ENCODE measurements around the gene ATP8A2. TPM values are rescaled to one million over a fixed set of nuclear protein-coding genes. Genes with fewer than 3 reads are reported as not detected.

Gene ATP8A2
- polyA plus RNA-seq, 3 donors = not detected

DNA sequence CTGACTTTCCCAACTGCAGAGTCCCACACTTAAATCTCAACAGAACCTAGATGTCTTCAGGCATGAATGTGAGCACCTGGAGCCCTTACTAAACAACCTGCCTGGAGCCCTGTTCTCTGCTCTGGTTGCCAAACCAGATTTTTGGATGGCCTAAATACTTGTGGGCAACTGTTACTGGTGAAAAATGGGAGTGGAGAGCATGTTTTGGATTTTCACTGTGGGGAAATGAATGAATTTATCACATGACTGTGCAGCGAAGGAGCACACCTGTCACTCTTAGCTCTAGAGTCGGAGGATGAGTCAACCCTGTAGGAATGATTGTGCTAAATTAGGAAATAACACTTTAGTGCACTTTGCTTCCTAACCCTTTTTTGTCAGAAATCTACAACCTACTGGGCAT, 649.7 kb downstream of the ATP8A2 start:
- no peak for TF ChIP-seq CTCF (IDR thresholded peaks at IDR 0.05)
- Histone ChIP-seq H3K27me3 (ENCODE audit: control insufficient read depth in 2 of 2, insufficient read depth in 2 of 2, low read length in 2 of 2) (no peaks in the 10 kb centered on the region), H3K9ac (ENCODE audit: insufficient read depth, low read length, poor library complexity, severe bottlenecking) (no peak overlapping the region), H3K79me2 (ENCODE audit: insufficient read depth, low read length) (no peaks in the 10 kb centered on the region), H3K4me2 (replicated peaks; ENCODE audit: extremely low read depth, low read length, poor library complexity, severe bottlenecking) (no peak overlapping the region), H3K36me3 (replicated peaks in 1 of 2; ENCODE audit: control insufficient read depth in 1 of 2, insufficient read depth in 2 of 2, low read length in 2 of 2) (no peaks in the 10 kb centered on the region), H3K4me3 (replicated peaks in 1 of 3; ENCODE audit: low read depth in 2 of 3, low read length in 3 of 3) (no peak overlapping the region), H3K9me3 (replicated peaks in 1 of 2; ENCODE audit: control insufficient read depth in 1 of 2, insufficient read depth in 1 of 2, low read length in 2 of 2) (no peaks in the 10 kb centered on the region), H4K20me1 (ENCODE audit: insufficient read depth, low read length) (no peaks in the 10 kb centered on the region), H3K27ac (ENCODE audit: low read depth in 1 of 2, low read length in 2 of 2) (no peak overlapping the region), H3K4me1 (ENCODE audit: control insufficient read depth in 1 of 2, insufficient read depth in 2 of 2, low read length in 2 of 2) (no peaks in the 10 kb centered on the region), H2AFZ (ENCODE audit: insufficient read depth, low read depth, low read length, poor library complexity, severe bottlenecking) (no peak overlapping the region)
- Mint-ChIP-seq H3K9me3 (no peaks in the 10 kb centered on the region), H3K4me3 (no peak overlapping the region), H3K27ac (no peak overlapping the region), H3K4me1 (no peaks in the 10 kb centered on the region), H3K36me3 (no peaks in the 10 kb centered on the region), H3K27me3 (ENCODE audit: low read depth in 3 of 3) (peaks cover 4 to 11% (median 4%) of the 10 kb centered on the region in 3 donors)
- WGBS (ENCODE audit: insufficient coverage) = no CpG with 5 or more reads among the region's 2 CpGs
- intact Hi-C loops (cut with micrococcal nuclease) = no loop called here
- DNase-seq = no peak

DNA sequence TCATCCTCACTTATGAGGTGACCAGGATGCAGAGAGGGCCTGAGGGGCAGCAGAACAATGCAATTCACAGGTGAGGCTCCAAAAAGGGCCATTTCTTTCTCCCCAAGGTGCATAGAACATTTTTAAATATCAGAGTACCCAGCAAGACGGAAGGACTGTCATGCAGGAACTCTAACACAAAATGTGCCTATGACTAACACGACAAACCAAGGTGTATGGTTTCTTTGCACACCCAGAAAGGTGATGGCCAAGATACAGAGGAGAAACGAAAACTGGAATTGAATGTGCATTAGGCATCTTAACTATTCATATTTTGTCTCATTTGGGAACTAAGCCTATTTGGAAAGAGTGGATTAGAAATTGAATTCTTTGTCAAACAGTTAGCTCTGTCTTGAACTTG, 650.2 kb downstream of the ATP8A2 start:
- no peak for DNase-seq
- Histone ChIP-seq H3K4me3 (replicated peaks in 1 of 3; ENCODE audit: low read depth in 2 of 3, low read length in 3 of 3) (no peak overlapping the region), H3K4me1 (ENCODE audit: control insufficient read depth in 1 of 2, insufficient read depth in 2 of 2, low read length in 2 of 2) (no peaks in the 10 kb centered on the region), H3K27ac (ENCODE audit: low read depth in 1 of 2, low read length in 2 of 2) (no peak overlapping the region), H3K9ac (ENCODE audit: insufficient read depth, low read length, poor library complexity, severe bottlenecking) (no peak overlapping the region), H3K36me3 (replicated peaks in 1 of 2; ENCODE audit: control insufficient read depth in 1 of 2, insufficient read depth in 2 of 2, low read length in 2 of 2) (no peaks in the 10 kb centered on the region), H3K79me2 (ENCODE audit: insufficient read depth, low read length) (no peaks in the 10 kb centered on the region), H3K4me2 (replicated peaks; ENCODE audit: extremely low read depth, low read length, poor library complexity, severe bottlenecking) (no peak overlapping the region), H3K27me3 (ENCODE audit: control insufficient read depth in 2 of 2, insufficient read depth in 2 of 2, low read length in 2 of 2) (no peaks in the 10 kb centered on the region), H2AFZ (ENCODE audit: insufficient read depth, low read depth, low read length, poor library complexity, severe bottlenecking) (no peak overlapping the region), H3K9me3 (replicated peaks in 1 of 2; ENCODE audit: control insufficient read depth in 1 of 2, insufficient read depth in 1 of 2, low read length in 2 of 2) (no peaks in the 10 kb centered on the region), H4K20me1 (ENCODE audit: insufficient read depth, low read length) (no peaks in the 10 kb centered on the region)
- no peak overlapping the region for H3K27ac Mint-ChIP-seq
- no peaks in the 10 kb centered on the region for H3K4me1 Mint-ChIP-seq
- WGBS (ENCODE audit: insufficient coverage) = no CpG with 5 or more reads among the region's 3 CpGs
- H3K4me3 Mint-ChIP-seq = no peak overlapping the region
- H3K36me3 Mint-ChIP-seq = no peaks in the 10 kb centered on the region
- H3K9me3 Mint-ChIP-seq = no peaks in the 10 kb centered on the region
- intact Hi-C loops (cut with micrococcal nuclease) = no loop called here
- peaks cover 4 to 11% (median 4%) of the 10 kb centered on the region in 3 donors for H3K27me3 Mint-ChIP-seq (ENCODE audit: low read depth in 3 of 3)
- no peak for TF ChIP-seq CTCF (IDR thresholded peaks at IDR 0.05)

All from CD14-positive monocyte (primary cell).